HCT116 (cell line): ENCODE results near the gene ARMC12.

ENCODE experiments used
- CEBPB ChIP-seq: IDR thresholded peaks from 2 replicates; pipeline ENCODE4 v1.6.1; 2012; ENCODE audit warnings: low read depth
- CTCF ChIP-seq, 3 experiments: fragments of 200-600 bp in 1 of 3; sonication (generic) in 1 of 3; IDR thresholded peaks in 2 of 3; conservative IDR thresholded peaks in 1 of 3; 2 replicates each; pipeline ENCODE4 v1.5.1; 2012 to 2017; ENCODE audit warnings: low read depth in 2 of 3, low read length in 2 of 3, antibody characterized with exemption in 1 of 3, borderline replicate concordance in 1 of 3, control low read depth in 1 of 3, mild to moderate bottlenecking in 1 of 3, mixed read lengths in 1 of 3, mixed run types in 1 of 3, moderate library complexity in 1 of 3; ENCODE audit not compliant: insufficient read depth in 1 of 3
- EGR1 ChIP-seq: IDR thresholded peaks from 2 replicates; pipeline ENCODE4 v1.6.1; 2012; ENCODE audit warnings: low read depth
- EZH2 ChIP-seq: fragments of 200-600 bp; sonication (generic); IDR thresholded peaks from 2 replicates; pipeline ENCODE4 v1.6.1; 2017; ENCODE audit warnings: antibody characterized with exemption, mixed run types
- EZH2phosphoT487 ChIP-seq: fragments of 200-600 bp; IDR thresholded peaks from 2 replicates; pipeline ENCODE4 v1.6.1; 2018; ENCODE audit warnings: antibody characterized with exemption, borderline replicate concordance
- MAX ChIP-seq: IDR thresholded peaks from 2 replicates; pipeline ENCODE4 v1.6.1; 2012
- POLR2A ChIP-seq: IDR thresholded peaks from 2 replicates; pipeline ENCODE4 v1.7.0; 2011; ENCODE audit warnings: borderline replicate concordance; ENCODE audit not compliant: insufficient read depth, insufficient read length; ENCODE audit errors: extremely low read depth
- POLR2AphosphoS5 ChIP-seq: IDR thresholded peaks from 2 replicates; pipeline ENCODE4 v1.6.1; 2011; ENCODE audit warnings: mild to moderate bottlenecking, low read depth, low read length, moderate library complexity
- RAD21 ChIP-seq: IDR thresholded peaks from 2 replicates; pipeline ENCODE4 v1.6.1; 2012; ENCODE audit warnings: low read depth, mild to moderate bottlenecking
- SIN3A ChIP-seq: IDR thresholded peaks from 2 replicates; pipeline ENCODE4 v1.6.1; 2012; ENCODE audit warnings: low read depth
- YY1 ChIP-seq: IDR thresholded peaks from 2 replicates; pipeline ENCODE4 v1.6.1; 2011; ENCODE audit warnings: low read length, low read depth, moderate library complexity, mild to moderate bottlenecking; ENCODE audit not compliant: insufficient replicate concordance; ENCODE audit errors: extremely low read depth
- ZNF274 ChIP-seq: fragments of 200-500 bp; sonication (Bioruptor generic); IDR thresholded peaks from 2 replicates; pipeline ENCODE4 v1.6.1; 2014; ENCODE audit warnings: mild to moderate bottlenecking, low read depth, low read length, inconsistent platforms
- TF ChIP-seq, protein P1 (sequence below): IDR thresholded peaks from 2 replicates; pipeline ENCODE4 v1.6.1; 2012; ENCODE audit warnings: low read depth
- TF ChIP-seq, protein P2 (sequence below): IDR thresholded peaks from 2 replicates; pipeline ENCODE4 v1.6.1; 2012

DNA sequence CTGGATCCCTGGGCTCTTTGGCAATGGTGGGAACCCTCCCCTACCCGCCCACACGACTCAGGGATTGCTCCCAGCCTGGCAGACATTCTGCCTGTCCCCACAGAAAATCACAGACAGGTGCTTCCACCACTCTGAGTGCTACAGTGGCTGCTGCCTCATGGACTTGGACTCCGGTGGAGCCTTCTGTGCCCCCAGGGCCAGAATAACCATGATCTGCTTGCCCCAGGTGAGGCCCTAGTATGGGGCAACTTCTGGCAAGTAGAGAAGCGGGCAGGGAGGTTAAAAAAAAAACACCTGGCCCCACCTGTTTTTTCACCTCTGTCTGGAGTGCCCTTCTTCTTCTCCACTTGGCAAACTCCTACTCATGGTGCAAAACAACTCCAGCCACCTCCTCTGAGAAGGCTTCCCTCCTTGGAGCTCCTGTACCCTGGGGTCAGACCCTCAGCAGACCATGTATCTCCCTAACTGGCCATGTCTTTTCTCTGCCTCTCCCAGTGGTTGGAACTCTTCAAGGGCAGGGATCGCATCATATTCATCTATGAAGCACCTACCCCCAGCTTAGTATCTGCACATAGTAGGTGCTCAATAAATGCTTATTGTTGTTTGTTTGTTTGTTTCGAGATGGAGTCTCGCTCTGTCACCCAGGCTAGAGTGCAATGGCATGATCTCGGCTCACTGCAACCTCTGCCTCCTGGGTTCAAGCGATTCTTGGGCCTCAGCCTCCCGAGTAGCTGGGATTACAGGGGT, 40.7 kb downstream of the ARMC12 start:
- no peak for TF ChIP-seq EZH2phosphoT487
- TF ChIP-seq POLR2A, result no peak
- TF ChIP-seq, protein P1, sequence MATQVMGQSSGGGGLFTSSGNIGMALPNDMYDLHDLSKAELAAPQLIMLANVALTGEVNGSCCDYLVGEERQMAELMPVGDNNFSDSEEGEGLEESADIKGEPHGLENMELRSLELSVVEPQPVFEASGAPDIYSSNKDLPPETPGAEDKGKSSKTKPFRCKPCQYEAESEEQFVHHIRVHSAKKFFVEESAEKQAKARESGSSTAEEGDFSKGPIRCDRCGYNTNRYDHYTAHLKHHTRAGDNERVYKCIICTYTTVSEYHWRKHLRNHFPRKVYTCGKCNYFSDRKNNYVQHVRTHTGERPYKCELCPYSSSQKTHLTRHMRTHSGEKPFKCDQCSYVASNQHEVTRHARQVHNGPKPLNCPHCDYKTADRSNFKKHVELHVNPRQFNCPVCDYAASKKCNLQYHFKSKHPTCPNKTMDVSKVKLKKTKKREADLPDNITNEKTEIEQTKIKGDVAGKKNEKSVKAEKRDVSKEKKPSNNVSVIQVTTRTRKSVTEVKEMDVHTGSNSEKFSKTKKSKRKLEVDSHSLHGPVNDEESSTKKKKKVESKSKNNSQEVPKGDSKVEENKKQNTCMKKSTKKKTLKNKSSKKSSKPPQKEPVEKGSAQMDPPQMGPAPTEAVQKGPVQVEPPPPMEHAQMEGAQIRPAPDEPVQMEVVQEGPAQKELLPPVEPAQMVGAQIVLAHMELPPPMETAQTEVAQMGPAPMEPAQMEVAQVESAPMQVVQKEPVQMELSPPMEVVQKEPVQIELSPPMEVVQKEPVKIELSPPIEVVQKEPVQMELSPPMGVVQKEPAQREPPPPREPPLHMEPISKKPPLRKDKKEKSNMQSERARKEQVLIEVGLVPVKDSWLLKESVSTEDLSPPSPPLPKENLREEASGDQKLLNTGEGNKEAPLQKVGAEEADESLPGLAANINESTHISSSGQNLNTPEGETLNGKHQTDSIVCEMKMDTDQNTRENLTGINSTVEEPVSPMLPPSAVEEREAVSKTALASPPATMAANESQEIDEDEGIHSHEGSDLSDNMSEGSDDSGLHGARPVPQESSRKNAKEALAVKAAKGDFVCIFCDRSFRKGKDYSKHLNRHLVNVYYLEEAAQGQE, result no peak
- no peak for TF ChIP-seq CTCF (IDR thresholded peaks at IDR 0.05 in 2 of 3, conservative IDR thresholded peaks at IDR 0.05 in 1 of 3; ENCODE audit: borderline replicate concordance in 1 of 3, insufficient read depth in 1 of 3, low read depth in 2 of 3, low read length in 2 of 3)
- no peak for TF ChIP-seq MAX
- no peak for TF ChIP-seq EZH2
- no peak for TF ChIP-seq EGR1
- no peak for TF ChIP-seq POLR2AphosphoS5
- no peak for TF ChIP-seq YY1
- TF ChIP-seq RAD21, result no peak
- TF ChIP-seq, protein P2, sequence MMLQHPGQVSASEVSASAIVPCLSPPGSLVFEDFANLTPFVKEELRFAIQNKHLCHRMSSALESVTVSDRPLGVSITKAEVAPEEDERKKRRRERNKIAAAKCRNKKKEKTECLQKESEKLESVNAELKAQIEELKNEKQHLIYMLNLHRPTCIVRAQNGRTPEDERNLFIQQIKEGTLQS, result no peak
- TF ChIP-seq ZNF274, result no peak
- no peak for TF ChIP-seq CEBPB
- TF ChIP-seq SIN3A, result no peak
